Measurements from ENCODE around the gene INPP5D.
"Not testable (repeated sequence)": the region's sequence is repeated elsewhere in the genome, so short reads cannot be mapped to it uniquely, and the experiment has no call there.

Gene INPP5D

GRCh38 chr2:233184669-233185068, 124.5 kb downstream of the INPP5D start:
- DNase-seq: no peak

GRCh38 chr2:233185330-233185729, 125.2 kb downstream of the INPP5D start:
- DNase-seq: no peak

GRCh38 chr2:233185963-233186362, 125.8 kb downstream of the INPP5D start:
- DNase-seq: no peak

- DNase-seq: no peak
These were observed 126.7 kb downstream of the INPP5D start for GRCh38 chr2:233186851-233187250.

GRCh38 chr2:233189025-233189424, 128.9 kb downstream of the INPP5D start:
- no peak for DNase-seq

- not testable (repeated sequence) for DNase-seq
These were observed 130.9 kb downstream of the INPP5D start for GRCh38 chr2:233191016-233191415.

GRCh38 chr2:233193738-233194137, 133.6 kb downstream of the INPP5D start:
- DNase-seq: no peak

- no peak for DNase-seq
These were observed 134.9 kb downstream of the INPP5D start for GRCh38 chr2:233195027-233195426.

- DNase-seq: no peak
These were observed 136.9 kb downstream of the INPP5D start for GRCh38 chr2:233197022-233197421.

- DNase-seq: no peak
These were observed 137.9 kb downstream of the INPP5D start for GRCh38 chr2:233198026-233198425.

GRCh38 chr2:233199870-233200269, 139.7 kb downstream of the INPP5D start:
- DNase-seq: no peak

- not testable (repeated sequence) for DNase-seq
These were observed 140.6 kb downstream of the INPP5D start for GRCh38 chr2:233200790-233201189.

- DNase-seq: no peak
These were observed 141.3 kb downstream of the INPP5D start for GRCh38 chr2:233201258-233202013.

- no peak for DNase-seq
These were observed 142.4 kb downstream of the INPP5D start for GRCh38 chr2:233202531-233202944.

GRCh38 chr2:233203060-233203459, 142.9 kb downstream of the INPP5D start:
- DNase-seq: no peak

- DNase-seq: peak in 1 of 6 experiments; percentile 3
These were observed 144.3 kb downstream of the INPP5D start for GRCh38 chr2:233204286-233204936.

- no peak for DNase-seq
These were observed 148.4 kb downstream of the INPP5D start for GRCh38 chr2:233208382-233209116.

GRCh38 chr2:233209117-233209532, 149.0 kb downstream of the INPP5D start:
- no peak for DNase-seq

GRCh38 chr2:233209533-233210171, 149.5 kb downstream of the INPP5D start:
- no peak for DNase-seq

GRCh38 chr2:233210281-233210680, 150.1 kb downstream of the INPP5D start:
- no peak for DNase-seq

- no peak for DNase-seq
These were observed 150.9 kb downstream of the INPP5D start for GRCh38 chr2:233210843-233211547.

- no peak for DNase-seq
These were observed 151.4 kb downstream of the INPP5D start for GRCh38 chr2:233211548-233211895.

- DNase-seq: no peak
These were observed 152.9 kb downstream of the INPP5D start for GRCh38 chr2:233213011-233213410.

Measured in stimulated activated naive CD4-positive, alpha-beta T cell (primary cell).